ENCODE measurements around the gene PARP15.

GRCh38 chr3:122612696-122613095, 35.2 kb downstream of the PARP15 start:
- TF ChIP-seq CTCF (IDR thresholded peaks at IDR 0.05; ENCODE audit: insufficient read depth, low read depth, low read length) (no peak), EZH2 (IDR thresholded peaks at IDR 0.05; ENCODE audit: insufficient read depth, low read length) (no peak)

Data from astrocyte (in vitro differentiated cells and primary cell).